CD4-positive, alpha-beta T cell treated with Interleukin-12 subunit alpha and Interleukin-12 subunit beta, for 1 hour (primary cell): ENCODE measurements around the gene BICRAL.
A peak's percentile ranks its signal among the peaks of the same experiment; 100 is the strongest.
"Not testable (repeated sequence)": the region's sequence is repeated elsewhere in the genome, so short reads cannot be mapped to it uniquely, and the experiment has no call there.

Experiments
- DNase-seq: peaks from one replicate; pipeline ENCODE4 v3.0.0-alpha.2; 2020

The BICRAL gene

DNA sequence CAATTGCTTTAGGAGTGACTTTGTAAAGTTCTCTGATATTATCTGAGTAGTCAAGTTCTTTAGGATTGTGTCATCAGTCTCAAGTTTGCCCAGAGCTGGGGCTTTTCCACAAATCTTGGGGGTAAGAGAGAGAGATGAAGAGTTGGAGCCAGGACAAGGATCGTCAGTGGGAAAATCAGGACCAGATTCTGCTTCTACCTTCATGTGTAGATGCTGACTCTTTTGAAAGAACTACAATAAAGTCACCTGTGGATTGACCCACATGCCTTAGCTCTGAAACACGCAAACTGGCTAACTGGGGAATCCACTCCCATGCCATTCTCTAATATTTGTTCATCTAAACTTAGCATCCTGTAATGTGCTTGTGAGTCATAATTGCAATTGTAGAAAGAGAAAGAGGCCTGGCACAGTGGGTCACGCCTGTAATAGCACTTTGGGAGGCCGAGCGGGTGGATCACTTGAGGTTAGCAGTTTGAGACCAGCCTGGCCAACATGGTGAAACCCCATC is 15.6 kb upstream of the BICRAL start:
- DNase-seq: no peak

- DNase-seq: no peak
These were observed 12.8 kb upstream of the BICRAL start for GRCh38 chr6:42769051-42769450.

DNA sequence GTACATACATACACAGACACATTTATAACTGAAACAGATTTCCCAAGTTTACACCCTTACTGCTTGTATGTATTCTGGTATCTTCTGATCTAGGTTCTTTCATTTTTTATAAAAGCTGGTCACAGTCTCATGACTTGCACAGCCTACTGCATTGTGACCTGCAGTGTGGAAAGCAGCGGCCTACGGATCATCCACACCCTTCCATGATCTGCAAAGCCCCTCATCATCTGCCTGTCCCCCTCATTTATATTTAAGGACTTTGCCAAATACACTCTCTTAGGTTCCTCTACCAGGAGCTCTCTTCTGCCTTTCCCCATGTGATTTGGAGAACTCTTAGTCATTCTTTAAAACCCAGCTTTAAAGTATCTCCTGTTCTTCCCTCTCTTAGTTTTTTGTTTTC is 12.0 kb upstream of the BICRAL start:
- DNase-seq: no peak

- peak; percentile 80 for DNase-seq
These were observed 10.1 kb upstream of the BICRAL start for GRCh38 chr6:42771741-42772100.

DNA sequence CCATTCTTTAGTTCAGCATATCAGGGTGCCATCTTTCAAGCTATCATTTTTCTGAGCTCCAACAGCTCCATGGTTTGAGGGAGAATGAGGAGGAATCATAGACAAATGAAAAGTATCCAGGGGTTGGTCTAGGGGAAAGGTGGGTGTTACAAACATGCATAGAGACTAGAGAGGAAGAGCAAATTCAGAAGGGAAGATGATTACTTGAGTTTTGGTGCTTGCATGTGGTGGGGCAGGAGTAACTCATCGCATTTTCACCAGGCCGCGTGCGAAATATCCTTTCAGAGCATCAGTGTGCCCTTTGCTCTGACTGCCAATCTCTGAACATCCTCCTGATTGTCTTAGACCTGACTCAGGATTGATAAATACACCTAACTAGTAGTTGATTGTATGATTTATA is 7.7 kb upstream of the BICRAL start:
- DNase-seq: peak; percentile 52

DNA sequence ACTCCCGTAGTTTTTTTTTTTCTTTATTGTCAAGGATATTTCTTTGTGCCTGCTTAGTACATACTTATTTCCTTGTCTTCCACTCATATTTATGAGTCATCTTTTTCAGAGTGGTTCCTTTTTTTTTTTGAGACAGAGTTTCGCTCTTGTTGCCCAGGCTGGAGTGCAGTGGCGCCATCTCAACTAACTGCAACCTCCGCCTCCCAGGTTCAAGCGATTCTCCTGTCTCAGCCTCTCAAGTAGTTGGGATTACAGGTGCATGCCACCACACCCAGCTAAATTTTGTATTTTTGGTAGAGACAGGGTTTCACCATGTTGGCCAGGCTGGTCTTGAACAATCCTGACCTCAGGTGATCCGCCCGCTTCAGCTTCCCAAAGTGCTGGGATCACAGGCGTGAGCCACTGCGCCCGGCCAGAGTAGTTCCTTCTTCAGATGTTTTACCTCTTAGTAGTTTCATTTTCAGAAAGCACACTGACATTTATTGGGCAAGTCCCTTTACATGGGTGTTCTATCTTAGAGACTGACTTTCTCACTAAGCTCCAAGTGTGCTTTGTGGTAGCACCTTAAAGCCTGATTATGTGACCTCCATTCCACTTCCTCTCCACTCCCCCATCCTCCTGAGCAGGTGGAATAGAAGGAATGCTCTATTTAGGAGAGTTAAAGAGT is 6.9 kb upstream of the BICRAL start:
- peak; percentile 80 for DNase-seq

DNA sequence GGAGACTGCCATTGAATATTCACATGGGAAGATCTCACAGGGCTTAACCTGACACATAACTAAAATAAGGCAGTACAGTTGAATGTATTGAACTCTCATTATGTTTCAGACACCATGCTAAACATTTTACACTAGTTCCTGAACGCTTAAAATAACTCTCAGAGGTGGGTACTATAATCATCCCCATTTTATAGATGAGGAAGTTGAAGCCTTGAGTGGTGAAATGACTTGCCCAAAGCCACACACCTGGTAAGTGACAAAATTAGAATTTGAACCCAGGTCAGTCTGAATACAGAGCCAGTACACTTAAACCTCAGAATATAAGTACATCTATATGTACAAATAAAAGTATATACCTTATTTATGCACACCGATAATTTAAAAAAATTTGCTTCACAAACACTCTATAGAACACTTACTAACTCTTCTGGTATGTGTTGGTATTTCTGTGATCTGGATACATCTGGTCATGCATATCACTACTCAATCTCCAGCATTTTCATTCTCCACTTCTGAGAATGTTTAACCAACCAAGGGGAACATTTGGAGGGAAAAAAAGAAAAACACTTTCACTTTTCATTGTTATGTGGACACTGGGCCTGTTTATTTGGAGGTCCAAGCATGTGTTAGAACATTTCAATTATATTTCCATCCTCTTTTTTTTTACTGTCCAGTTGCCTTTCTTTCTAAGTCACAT is 4.6 kb upstream of the BICRAL start:
- DNase-seq: no peak

DNA sequence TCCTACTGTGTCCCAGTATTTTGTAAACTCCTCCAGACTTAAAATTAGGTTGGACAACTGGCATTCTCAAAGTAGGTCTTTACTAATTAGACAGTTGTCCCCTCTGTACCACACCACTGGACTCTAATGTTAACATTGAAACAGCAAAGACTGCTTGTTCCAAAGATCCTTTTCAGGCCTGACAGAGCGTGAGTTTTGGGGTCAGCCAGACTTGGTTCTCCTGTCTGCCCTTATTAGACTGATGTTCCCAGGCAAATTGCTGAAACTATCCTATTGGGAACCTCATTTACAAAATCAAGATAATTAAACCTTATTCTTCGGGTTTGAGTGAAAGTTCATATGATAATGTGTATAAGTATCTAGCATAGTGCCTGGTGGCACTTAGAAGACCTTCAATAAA is 3.7 kb upstream of the BICRAL start:
- no peak for DNase-seq

DNA sequence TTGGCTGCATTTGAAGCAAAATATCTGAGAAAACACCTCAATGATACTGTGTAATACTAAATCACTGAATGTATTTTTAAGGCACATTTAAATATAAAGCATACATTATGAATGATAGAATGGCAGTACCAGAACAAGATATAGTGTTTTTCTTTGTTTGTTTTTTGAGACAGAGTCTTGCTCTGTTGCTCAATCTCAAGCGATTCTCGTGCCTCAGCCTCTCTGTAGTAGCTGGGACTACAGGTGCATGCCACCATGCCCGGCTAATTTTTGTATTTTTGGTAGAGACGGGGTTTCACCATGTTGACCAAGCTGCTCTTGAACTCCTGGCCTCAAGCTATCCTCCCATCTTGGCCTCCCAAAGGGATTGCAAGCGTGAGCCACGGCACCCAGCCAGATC is 2.3 kb upstream of the BICRAL start:
- no peak for DNase-seq

DNA sequence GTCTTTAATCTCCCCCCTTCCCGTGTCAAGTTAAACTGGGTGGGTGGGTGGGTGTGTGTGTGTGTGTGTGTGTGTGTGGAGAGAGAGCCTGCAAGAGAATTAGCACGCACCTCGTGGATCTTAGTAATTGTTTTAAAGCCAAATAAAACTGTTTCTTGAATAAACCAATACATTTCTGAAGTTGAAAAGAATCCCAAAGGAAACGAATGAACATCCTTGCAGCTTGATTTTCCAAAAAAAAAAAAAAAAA is 381 bp upstream of the BICRAL start:
- peak; percentile 44 for DNase-seq

GRCh38 chr6:42782689-42783176 is 881 bp downstream of the BICRAL start:
- DNase-seq: peak; percentile 87

DNA sequence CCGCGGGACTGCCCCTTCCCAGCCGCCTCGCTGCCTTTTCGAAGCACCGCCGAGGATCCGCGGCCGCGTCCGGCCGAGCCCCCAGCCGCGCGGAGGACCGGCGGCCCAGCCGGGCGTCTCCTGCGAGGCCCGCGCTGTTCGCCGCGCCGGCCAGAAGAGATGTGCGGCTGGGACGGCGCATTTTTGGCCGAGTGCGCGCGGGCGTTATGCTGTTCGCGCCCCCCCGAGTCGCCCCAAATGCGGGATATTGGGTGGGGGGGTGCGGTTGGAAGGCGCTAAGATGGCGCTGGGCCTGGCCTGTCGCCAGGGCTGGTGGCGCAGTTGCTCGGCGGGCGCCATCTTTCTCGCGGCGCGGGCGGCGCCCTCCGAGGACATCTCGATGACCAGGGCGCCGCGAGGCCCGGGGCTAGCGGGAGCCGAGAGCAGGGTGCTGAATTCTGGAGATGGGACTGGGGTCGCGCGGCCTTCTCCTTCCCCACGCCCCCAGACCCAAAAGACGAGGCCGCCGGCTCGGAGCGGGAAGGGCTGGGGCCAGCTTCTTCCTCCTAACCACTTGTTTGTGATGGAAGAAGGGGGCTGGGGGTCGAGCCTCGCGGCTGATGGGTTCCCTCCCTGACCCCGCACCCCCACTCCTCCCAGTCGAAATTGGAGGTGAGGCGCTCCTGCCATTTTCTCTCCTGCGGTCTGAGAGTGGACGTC is 1.5 kb downstream of the BICRAL start:
- peak; percentile 87 for DNase-seq

DNA sequence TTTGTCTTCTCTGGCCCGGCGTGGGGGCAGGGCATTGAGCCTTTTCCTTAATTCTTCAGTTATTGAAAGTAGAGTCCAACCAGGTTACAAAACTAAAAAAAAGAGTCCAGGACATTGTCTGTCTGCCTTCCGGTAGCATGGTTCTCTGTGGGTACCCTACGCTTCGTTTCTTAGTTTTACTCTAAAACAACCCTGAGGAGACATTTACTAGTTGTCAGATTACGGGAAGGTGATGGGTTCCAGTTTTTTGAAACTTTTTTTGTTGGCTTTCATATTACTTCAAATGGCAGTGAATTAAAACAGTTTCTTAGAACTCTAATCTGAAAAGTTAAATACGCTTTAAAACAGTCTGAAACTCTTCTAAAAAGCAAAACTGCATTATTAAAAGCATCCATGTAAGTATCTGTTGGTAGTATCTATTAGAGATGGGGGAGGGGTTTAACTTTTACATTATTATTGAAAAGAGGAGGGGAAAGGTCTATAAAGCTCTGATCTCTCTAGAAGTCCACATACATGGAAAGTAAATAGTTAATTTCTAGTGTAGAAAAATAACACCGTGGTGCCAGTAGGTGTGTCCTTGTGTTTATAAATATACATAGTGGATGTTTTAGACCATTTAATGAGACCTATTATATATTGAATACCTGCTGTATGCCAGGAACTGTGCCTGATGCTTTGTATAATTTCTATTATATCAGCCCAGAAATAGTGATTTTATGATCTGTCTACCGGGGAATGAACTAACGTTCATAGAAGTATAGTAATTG is 2.2 kb downstream of the BICRAL start:
- peak; percentile 58 for DNase-seq

DNA sequence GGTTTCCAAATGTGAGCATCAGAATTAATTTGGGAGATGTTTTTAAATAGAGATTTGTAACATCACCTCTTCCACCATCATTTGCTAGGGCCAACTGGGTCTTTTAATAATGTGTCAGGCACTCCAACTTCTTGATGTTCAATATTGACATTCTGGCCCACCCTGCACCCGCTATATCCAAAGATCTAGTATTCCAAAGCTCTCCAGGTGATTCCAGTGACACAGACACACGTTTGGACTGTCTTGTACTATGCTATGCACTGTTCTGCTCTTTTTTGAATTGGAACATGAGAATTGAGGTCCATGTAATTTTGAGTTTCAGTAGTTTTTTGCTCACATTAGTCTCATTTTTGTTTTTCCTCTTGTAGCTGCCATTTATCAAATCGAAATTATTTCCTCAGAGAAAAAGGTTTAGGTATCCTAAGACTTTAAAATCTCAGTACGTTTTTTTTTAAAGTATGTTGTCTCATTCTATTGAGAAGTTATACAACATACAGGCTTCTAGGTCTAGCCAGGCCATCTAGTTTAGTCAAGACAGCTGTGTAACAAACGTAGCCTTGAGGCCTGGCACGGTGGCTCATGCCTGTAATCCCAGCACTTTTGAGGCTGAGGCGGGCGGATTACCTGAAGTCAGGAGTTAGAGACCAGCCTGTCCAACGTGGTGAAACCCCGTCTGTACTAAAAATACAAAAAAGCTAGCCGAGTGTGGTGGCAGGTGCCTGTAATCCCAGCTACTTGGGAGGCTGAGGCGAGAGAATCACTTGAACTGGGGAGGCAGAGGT is 3.1 kb downstream of the BICRAL start:
- no peak for DNase-seq

- DNase-seq: no peak
These were observed 4.7 kb downstream of the BICRAL start for GRCh38 chr6:42786525-42786985.

DNA sequence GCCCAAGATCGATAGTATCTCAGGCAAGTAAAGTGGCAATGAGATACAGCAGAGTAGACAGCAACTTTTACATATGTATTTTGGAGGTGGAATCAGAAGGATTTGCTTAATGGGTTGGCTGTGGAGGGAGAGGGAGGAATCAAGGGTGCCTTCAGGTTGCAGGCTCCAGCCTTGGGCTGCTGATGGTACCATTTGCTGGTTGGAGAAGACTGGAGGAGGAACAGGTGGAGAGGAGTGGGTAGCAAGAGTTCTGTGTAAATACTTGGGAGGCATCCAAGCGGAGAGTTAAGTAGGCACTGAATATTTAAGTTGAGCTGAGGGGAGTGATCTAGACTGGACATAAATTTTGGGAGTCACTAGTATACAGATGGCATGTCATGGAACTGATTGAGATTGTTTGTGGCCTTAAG is 5.2 kb downstream of the BICRAL start:
- no peak for DNase-seq

- no peak for DNase-seq
These were observed 6.8 kb downstream of the BICRAL start for GRCh38 chr6:42788671-42789070.

DNA sequence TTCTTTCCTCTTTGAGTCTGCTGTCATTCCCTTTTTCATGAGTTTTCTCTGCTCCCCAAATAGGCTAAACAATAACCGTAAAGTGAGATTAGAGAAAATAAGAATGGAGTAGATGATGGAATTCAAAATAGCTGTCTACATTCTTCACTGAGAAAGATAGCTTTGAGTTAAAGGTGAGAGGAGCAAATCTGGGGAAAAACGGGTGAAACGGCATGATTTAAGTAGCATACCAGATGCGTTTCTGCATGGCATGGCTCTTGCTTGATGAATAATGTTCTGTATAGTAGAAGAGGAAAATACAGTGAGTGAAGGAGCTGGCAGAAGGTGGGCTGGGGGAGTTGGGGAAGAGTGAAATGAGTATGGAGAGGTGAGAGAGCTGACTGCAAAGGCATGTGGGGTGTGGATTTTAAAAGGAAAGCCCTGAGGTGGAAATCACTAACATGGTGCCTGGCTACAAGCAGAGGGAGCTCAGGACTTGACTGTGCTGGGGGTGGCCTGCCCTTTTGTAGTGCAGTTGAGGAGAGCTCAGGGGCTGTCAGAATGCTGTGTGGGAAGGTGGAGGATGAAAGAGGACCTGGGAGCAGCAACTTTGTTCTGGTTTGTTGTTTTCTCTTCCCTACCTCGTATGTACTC is 8.8 kb downstream of the BICRAL start:
- DNase-seq: no peak

GRCh38 chr6:42791706-42792320 is 10.0 kb downstream of the BICRAL start:
- DNase-seq: no peak

GRCh38 chr6:42795651-42796050 is 13.8 kb downstream of the BICRAL start:
- DNase-seq: no peak

DNA sequence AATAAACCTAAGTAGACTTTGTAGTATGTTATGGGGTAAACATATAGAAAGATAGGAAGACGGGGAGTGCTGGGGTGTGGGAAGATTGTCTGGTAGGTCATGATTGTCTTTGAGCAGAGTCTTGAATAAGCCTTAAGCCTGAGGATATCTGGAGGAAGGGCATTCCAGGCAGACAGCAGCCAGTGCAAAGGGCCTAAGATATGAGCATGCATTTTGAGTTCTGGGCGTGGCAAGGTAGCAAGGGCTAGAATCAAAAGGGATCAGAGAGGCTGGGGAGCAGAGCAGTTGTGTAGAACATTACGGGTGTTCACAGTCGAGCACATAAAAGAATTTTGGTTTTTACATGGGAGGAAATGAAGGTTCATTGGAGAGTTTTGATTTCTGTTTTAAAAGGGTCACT is 14.3 kb downstream of the BICRAL start:
- no peak for DNase-seq

- not testable (repeated sequence) for DNase-seq
These were observed 15.8 kb downstream of the BICRAL start for GRCh38 chr6:42797696-42798095.
